HG02588 (cell line): Measurements from ENCODE around the gene SMYD2.
A peak's percentile ranks its signal among the peaks of the same experiment; 100 is the strongest.

Experiments
- ATAC-seq: cut with Tn5 transposase; IDR thresholded peaks from one replicate; pipeline ENCODE4 v1.9.1; 2021; ENCODE audit warnings: mild to moderate bottlenecking, moderate library complexity; ENCODE audit not compliant: unreplicated experiment

Gene SMYD2

GRCh38 chr1:214327514-214327913, 46.6 kb downstream of the SMYD2 start:
- ATAC-seq: no peak

DNA sequence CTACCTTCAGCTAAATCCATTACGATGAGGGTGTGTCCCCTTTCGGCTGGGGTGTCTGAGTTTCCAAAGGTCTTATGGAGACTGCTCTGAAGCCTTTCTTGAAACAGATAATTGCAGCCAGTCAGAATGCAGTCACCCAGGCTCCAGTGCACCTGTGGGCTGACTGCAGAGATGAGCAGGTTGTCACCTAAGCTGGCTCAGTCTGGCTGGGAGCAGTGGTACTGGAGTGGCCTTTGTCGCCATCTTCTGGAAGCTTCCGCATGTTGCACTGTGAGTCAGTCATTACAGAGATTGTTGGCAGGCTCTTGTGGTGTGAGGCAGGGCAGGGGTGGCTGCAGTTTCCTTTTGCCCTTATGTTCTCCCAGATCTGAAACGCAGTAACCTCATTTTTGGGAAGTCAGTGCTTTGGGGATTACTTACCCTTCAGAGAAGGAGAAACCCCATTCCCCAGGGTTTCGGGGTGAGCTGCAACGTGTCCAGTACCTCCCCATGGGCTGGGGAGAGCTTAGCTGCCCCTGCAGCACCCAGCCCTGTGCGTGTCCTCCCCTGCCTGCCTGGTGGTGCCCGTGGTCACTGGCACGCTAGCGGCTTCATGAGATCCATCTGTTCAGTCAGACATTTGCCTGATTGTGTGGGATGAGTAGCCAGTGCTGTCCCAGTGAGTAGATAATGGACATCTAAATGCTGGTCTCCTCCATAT, 48.0 kb downstream of the SMYD2 start:
- ATAC-seq: peak; percentile 95

DNA sequence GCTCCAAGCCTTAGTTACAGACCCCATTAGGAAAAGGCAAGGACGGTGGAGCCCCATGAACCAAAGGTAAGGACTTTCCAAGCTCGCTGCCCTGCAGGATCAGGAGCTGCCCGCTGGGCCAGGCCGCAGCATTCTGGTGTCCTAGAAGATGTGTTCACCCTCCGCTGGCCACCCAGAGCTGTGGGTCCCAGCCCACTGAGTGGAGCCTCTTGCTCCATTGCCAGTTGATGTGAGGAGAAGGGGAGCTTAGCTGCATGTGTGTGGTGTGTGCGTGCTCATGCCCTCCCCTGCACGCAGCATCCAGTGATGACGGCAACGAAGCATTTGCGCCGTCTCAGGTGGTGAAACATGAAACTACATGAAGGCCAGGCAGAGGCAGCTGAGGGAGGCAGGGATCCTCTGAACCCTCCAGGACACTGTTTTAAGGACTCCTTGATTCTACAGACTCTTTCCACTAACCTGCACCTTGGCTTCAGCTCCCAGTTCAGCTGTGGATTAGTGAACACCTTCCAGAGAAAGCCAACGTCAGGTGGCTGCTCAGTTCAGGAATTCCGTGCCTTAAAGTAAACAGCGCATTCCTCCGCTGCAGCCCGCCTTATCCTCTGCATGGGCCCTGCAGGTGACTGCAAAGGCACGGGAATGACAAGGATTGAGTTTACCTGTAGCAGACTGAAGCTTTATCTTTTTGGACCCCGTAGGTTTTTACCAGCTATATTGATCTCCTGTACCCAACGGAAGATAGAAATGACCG, 48.7 kb downstream of the SMYD2 start:
- no peak for ATAC-seq

- no peak for ATAC-seq
These were observed 49.3 kb downstream of the SMYD2 start for GRCh38 chr1:214330222-214330621.

- no peak for ATAC-seq
These were observed 49.8 kb downstream of the SMYD2 start for GRCh38 chr1:214330715-214331114.

DNA sequence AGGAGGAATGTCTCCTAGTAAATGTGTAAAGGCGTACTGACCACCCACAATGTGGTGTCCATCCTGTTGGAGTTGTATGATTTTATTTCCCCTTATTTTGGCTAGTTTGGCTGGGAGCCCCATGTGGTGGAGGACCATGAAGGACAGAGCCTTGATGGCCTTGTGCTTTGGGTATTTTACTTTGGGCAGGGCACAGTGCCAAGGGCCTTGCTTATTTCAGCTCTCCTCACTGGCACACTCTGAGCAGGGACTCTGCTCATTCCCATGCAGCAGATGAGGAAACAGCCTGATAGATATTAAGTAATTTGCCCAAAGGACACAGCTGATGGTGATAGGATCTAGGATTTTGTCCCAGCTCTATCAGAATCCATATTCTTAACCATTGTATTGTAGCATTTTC, 50.2 kb downstream of the SMYD2 start:
- ATAC-seq: no peak

DNA sequence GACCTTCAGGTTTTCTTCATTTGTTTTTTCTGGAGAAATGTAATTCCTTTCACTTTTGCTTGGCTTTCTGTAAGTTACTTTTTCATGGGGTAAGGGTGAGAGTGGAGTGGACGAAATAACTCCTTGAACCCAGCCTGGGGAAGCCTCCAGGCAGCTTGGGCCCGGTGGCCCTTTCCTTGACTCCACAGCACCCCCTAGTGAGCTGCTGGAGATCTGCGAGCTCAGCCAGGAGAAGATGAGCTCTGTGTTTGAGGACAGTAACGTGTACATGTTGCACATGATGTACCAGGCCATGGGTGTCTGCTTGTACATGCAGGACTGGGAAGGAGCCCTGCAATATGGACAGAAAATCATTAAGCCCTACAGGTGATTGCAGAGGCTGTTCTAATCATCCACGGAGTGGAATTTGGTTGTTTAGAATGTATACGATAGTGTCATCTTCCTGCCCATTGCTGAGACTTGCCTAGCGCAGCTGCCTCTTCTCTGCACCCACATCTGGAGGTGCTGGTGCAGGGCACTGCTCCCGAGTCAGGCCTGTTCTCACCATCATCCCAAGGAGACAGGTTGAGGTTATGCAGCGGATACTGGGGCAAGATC, 51.0 kb downstream of the SMYD2 start:
- ATAC-seq: no peak

DNA sequence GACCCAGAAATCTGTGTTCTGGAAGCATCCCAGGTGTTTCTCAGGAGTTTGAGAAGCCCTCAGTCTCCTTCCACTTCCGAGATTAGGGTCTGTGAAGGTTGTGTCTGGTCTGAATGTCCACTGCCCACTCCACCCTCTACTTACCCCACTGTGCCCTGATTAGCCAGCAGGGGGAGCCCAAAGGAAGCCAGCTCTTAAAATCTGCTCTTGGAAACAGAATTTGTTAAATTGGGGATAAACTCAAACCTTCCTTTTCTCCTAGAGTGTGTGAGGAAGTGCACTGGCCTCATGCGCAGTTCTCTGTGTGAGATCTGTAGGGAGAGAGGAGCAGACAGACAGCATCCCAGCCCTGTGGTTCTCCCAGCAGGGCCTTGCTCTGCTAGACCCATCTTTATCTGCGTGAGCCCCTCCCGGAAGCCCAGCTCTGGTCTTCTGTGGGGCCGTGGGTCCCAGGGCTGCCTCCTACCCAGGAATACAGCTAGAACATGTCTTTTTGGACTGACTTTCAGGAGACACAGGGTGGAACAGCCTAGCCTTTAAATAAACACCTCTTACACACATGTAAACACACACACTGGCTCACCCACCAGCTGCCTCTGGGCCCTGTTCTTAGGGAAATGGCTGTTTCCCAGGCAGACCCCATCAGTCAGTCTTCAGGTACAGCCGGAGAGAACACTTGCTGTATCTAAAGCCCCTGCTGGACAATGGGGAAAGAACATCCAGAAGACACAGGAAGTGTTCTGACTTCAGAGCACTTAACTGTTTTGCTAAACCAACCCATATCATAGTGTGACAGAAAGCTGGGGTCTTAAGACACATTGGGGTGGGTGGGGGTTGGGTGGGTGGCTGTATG, 52.2 kb downstream of the SMYD2 start:
- no peak for ATAC-seq

GRCh38 chr1:214335567-214335966, 54.6 kb downstream of the SMYD2 start:
- no peak for ATAC-seq

GRCh38 chr1:214337015-214337414, 56.1 kb downstream of the SMYD2 start:
- no peak for ATAC-seq

DNA sequence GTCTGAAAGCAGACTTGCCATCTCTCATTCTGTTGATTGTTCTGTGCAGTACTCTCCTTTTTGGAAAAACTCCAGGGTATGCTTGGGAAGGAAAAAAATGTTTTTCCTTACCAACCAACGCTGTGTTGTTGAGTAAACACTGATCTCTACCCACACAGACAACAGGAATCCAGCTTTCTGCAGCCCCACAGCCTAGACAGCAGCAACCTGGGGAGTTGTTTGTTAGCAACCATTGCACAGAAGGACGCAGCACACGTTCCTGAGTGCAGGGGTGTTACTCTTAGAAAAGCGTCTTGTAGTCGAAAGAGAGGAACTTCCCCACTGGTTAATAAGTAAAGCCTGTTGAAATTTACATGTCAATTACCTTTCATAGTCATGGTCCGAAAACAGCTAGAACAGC, 56.6 kb downstream of the SMYD2 start:
- no peak for ATAC-seq

GRCh38 chr1:214338212-214338611, 57.3 kb downstream of the SMYD2 start:
- no peak for ATAC-seq

DNA sequence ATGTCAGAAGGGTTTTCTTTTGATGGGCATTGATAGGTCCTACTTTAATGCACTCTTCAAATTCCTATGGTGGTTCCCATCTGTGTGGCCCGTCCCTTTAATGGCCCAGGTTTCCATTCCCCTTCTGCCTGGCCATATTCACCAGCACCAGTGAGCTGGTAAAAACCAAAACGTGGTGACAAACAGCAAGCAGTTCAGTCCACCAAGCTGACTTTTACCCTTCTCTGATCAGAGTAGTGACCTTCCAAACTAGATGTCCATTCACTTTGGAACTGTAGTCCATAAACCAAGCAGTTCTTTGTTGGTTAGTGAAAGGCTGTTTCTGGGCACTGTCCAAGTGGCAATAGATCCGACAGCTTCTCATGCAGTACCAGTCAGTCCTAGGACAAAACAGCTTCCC, 60.5 kb downstream of the SMYD2 start:
- ATAC-seq: no peak

- no peak for ATAC-seq
These were observed 61.0 kb downstream of the SMYD2 start for GRCh38 chr1:214341932-214342331.

DNA sequence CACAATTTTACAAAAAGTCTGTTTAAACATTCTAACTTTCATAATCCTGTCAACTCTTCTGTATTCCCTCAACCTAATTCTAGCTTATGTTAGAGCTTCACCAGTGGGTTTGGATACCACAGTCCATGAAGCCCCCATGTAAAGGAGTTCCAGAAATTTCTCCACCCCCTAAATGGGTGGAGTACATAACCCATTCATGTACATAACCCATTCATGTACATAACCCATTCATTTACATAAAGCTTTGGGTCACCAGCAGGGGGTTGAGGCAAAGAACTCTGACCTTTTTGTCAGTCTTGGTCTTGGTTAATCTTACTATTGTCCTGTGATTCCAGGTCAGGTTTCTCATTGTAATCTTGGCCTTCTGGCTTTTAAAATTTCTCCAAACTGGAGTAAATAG, 61.6 kb downstream of the SMYD2 start:
- ATAC-seq: no peak

- ATAC-seq: no peak
These were observed 63.9 kb downstream of the SMYD2 start for GRCh38 chr1:214344897-214345296.

GRCh38 chr1:214349008-214349407, 68.0 kb downstream of the SMYD2 start:
- no peak for ATAC-seq

GRCh38 chr1:214349781-214350180, 68.8 kb downstream of the SMYD2 start:
- no peak for ATAC-seq

GRCh38 chr1:214351551-214352277, 70.8 kb downstream of the SMYD2 start:
- no peak for ATAC-seq

DNA sequence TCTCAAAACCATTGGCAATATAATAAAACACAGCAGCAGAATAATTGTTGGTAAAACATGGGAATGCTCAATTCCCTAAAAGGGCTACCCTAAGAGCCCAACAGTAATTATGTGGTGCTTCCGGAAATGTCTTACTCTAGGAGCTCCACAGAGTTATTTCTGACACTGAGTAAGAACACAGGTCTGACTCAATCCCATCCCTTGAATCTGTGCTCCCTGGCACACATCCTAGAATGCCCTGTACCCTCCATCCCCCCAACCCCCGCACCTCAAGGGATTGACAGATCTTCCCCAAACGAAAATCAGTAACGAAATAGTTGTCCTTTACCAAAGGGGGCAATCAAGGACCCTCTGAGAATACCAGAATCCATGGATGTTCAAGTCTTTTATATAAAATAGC, 71.9 kb downstream of the SMYD2 start:
- ATAC-seq: no peak
